Germinal center (tissue), 1 donor: ENCODE data around the gene DNHD1.

Experiments
- DNase-seq: peaks from one replicate; pipeline ENCODE4 v3.0.0; 2012; ENCODE audit warnings: mixed read lengths, low spot score

The DNHD1 gene

GRCh38 chr11:6497069-6497839 is at the start of gene DNHD1:
Gene DNHD1 (plus strand): TSS chr11:6497280. CDS start chr11:6498216, 936 bp downstream.
- DNase-seq, result no peak

- DNase-seq, result no peak
These were observed 48.5 kb upstream of the DNHD1 start for GRCh38 chr11:6448574-6448973.

DNA sequence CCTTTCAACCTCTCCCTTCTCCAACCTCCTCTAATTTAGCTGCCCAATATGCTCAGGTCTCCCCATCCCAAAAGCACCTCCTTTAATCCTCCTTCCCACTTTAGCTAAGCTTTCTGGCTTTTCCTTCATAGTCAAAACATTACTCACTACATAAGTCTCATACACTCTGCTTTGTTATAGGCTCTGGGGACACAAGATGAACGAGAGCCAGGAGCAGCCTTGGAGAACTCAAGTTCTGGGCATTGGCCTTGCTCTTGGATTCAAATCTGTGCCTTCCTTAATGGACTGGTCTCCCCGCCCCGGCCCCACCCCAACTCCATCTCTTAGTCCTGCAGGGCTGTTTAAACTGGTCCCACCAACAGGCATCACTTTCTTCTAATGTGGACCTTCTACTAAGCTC is 44.9 kb upstream of the DNHD1 start:
- DNase-seq, result no peak

GRCh38 chr11:6453152-6453551 is 43.9 kb upstream of the DNHD1 start:
- no peak for DNase-seq

GRCh38 chr11:6455070-6455469 is 42.0 kb upstream of the DNHD1 start:
- no peak for DNase-seq

- no peak for DNase-seq
These were observed 40.6 kb upstream of the DNHD1 start for GRCh38 chr11:6456361-6457073.

DNA sequence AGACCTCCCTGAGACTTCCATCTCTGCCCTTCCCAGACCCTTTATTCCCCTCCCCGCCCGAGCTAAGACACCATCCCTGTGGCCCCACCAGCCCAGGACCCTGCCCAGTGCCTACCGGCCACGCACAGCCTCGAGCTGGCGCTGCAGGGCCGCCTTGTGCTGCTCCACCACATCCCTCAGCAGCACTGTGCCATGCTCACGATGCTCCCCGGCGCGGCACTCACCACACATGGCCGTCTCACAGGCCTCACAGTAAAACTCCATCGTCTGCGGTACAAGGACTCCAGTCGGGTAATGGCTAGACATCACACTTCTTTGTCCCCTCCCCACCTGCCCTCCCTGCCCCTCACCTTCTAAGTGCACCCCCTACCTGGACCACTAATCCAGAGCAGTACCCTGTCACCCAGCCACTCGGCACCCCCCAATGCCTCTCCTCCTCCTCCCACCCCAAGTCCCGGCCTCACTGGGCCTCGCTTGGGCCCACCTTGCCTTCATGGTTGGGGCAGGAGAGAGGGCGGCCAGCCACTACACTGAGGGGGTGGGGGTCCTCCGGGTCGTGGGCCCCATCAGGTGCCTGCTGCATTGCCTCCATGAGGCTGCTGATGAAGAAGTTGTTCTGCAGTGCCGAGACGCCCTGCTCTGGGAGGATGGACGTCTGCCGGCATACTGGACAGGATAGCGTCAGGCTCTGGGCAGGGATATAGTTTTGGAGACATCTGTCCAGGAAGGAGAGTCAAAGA is 39.3 kb upstream of the DNHD1 start:
- DNase-seq, result no peak

- no peak for DNase-seq
These were observed 38.6 kb upstream of the DNHD1 start for GRCh38 chr11:6458352-6459098.

DNA sequence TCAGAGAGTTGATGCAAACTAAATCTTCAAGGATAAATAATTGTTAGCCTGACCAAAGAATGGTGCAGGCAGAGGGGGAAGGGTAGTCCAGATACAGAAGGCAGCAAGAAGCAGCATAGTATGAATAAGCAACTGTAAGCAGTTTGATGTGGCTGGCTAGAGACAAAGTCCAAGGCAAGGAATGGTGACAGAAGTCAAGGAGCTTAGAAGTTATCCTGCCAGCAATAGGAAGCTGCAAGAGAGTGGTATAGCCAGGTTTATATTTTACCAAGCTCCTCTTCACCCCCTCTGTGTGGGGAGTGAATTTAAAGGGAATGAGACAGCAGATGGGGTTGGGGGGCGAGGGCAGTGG is 38.0 kb upstream of the DNHD1 start:
- DNase-seq, result no peak

DNA sequence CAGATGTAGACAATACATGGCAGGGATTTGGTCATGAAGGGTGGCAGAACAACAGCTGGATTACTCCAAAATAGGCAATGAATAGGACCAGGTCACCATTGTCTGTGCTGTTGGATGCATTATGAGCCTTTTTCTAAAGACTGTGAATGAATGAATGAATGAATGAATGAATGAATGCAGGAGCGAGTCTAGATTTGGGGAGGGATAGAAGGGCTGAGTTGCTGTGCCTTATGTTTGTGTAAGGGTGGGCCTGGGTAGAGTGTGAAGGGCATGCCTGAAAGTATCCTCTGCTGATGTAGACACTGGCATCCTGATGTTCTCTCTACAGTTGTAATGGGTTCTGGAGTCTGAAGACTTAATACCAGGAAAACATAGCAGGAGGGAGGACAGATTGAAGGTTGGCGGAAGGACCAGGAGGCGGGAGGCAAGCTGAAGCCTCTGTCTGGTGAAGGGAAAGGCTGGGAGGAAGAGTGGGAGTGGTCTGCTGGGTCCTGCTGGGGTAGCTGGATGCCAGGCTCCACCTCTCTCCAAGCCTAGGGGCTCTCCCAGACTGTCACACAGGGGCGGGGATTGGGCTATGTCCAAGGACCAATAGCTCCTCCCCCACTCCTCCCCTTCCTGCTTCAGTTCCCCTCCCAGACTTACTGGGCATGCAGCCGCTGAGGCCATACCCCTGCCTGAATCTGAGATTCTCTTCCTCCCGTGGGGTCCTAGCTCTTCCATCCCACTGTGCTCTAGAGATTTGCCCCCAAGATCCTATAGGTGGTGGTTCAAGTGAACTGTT is 28.2 kb upstream of the DNHD1 start:
- DNase-seq, result peak; percentile 32

DNA sequence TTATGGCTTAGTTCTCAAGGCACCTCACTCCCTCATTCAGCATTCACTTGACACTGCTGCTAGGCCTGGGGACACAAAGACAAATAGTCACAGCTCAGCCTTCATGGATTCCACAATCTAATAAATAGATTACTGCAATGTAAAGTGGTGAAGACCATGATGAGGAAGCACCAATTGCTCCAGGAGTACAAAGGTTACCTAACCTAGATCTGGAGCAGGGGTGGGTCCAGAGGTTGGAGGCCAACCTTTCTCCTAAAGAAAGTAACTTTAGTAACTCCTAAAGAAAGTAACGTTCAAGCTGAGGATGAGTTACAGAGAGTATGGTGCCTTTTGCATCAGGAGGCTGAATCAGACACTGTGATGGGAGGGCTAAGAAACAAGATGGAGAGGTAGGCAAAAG is 27.5 kb upstream of the DNHD1 start:
- DNase-seq, result no peak

DNA sequence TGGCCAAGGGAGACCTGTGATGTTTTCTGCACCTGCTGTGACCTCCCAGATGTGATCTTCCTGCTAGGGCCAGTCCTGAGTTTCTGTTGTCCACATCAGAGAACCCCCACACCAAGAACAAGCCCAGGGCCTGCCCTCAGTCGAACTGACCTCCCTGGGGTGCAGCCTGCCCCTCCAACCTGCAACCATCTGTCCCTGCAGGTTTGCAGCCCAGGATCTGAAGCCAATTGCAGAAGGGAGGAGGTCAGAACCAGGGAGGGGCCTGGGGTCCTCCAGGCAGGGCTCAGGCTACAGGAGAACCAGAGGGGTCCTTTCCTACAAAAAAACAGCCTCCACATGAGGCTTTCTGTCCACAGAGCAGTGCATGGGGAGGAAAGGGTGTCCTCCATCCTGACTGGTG is 24.1 kb upstream of the DNHD1 start:
- DNase-seq, result no peak

DNA sequence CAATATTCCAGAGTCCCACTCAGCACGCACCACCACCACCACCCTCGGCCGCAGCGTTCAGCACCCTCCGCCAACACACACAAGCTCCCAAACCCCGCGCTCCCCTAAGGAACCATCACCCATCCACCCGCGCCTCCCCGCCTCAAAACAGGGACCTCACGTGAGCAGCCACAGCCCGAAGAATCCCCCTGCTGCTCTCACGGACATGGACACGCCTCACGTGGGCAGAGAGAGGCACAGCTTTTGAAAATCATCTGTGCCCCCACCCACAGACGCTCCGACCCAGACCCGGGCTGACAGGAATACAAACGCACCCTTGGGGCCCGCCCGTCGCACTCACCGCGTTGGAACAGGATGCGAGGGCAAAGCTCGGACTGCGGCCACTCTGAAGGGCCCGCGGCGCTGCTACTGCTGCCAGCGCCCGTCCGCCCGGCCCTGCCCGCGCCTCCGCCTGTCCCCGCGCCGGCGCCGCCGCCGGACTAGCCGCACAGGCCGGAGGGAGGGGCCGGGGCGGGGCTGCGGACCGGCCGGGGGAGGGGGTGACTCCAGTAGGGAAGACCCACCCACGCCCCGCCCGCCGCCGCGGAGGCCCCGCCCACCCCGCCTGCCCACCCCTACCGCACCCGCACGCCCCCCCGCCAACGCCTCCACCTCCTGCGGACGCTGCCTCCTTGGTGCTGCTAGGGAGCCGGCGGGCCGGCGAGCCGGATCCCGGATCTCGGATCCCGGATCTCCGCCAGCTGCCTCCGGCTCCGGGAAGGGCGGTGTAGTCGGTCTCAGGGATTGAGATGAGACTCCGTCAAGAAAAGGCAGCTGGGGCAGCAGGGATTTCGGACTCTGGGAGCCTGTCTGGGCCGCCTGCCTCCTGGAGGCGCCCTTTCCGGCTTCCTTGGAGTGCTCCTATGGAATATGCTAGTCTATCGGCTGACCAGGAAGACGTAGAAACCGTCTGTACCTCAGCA is 23.3 kb upstream of the DNHD1 start, which contains the start of gene TRIM3:
Gene TRIM3 (minus strand): TSS at position 491 of the 962 bp plus-strand sequence. CDS start 8,246 bp downstream, outside the sequence.
- DNase-seq, result peak; percentile 95

DNA sequence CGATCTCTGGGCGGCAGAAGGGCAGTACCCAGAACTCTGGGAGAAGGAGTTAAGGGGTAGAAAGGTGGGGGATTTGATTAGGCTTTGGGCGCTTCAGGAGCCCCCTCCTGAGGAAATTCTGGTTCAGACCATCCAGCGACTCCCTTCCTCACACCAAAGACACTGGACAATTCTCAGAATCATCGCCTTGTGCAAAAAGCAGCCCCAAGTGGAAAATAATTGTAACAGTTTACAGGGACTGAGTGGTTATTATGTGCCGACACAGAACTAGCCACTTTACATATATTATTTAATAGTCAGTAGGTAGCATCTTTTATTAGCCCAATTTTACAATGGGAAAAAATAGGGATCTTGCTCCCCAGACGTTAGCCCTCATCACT is 22.7 kb upstream of the DNHD1 start:
- DNase-seq, result peak; percentile 18

GRCh38 chr11:6474806-6475500 is 22.1 kb upstream of the DNHD1 start:
- no peak for DNase-seq

GRCh38 chr11:6475936-6476335 is 21.1 kb upstream of the DNHD1 start:
- no peak for DNase-seq

GRCh38 chr11:6476571-6476970 is 20.5 kb upstream of the DNHD1 start:
- no peak for DNase-seq

DNA sequence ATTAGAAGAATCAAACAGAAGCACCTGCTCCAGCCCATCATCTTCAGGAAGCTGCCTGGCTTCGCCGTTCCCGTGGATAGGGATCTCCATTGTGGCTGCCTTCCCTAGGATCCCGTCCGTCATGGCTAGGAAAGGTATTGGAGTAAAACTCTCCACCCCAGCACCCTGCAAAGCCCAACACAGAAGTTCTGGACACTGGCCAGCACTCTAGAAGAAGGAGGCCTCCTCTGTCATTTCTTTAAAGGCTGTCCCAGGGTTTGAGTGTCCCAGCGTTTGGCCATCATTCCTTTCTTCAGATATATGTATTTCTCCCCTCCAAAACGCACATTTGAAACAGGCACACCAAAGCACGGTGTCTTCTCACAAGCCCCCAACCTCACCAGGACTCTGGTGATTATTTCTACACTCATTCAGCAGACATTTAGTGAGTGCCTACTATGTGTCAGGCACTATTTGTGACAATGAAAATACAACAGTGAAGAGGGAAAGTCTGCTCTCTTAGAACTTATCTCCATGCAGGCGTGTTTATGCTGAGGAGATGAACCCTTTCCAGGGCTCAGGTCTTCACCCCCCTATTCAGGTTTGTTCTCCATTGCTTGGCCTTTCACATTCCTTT is 16.7 kb upstream of the DNHD1 start:
- no peak for DNase-seq
